DMS53 treated with DMSO at 0.1 percent for 48 hours (cell line): ENCODE data around the gene KRTAP10-5.
"Not testable (repeated sequence)": the region's sequence is repeated elsewhere in the genome, so short reads cannot be mapped to it uniquely, and the experiment has no call there.

Source experiments
- DNase-seq: peaks from one replicate; lab custom pipeline; 2025; ENCODE audit not compliant: unreplicated experiment; lab: John Stamatoyannopoulos, UW

The KRTAP10-5 gene

GRCh38 chr21:44550285-44550684 is 30.1 kb downstream of the KRTAP10-5 start:
- not testable (repeated sequence) for DNase-seq

- DNase-seq: no peak
These were observed 30.7 kb downstream of the KRTAP10-5 start for GRCh38 chr21:44549525-44550211.

- DNase-seq: no peak
These were observed 31.5 kb downstream of the KRTAP10-5 start for GRCh38 chr21:44548922-44549321.

GRCh38 chr21:44548381-44548780 is 32.0 kb downstream of the KRTAP10-5 start:
- DNase-seq: no peak

GRCh38 chr21:44547656-44548331 is 32.6 kb downstream of the KRTAP10-5 start:
- no peak for DNase-seq

GRCh38 chr21:44544566-44544965 is 35.8 kb downstream of the KRTAP10-5 start:
- DNase-seq: no peak

- DNase-seq: no peak
These were observed 37.7 kb downstream of the KRTAP10-5 start for GRCh38 chr21:44542716-44543115.

GRCh38 chr21:44540741-44541288 is 39.6 kb downstream of the KRTAP10-5 start:
- no peak for DNase-seq

- no peak for DNase-seq
These were observed 40.3 kb downstream of the KRTAP10-5 start, which contains the start of gene KRTAP10-1 for GRCh38 chr21:44539991-44540666. KRTAP10-1 (minus strand) TSS chr21:44540195; CDS start chr21:44540150, 45 bp downstream.

- no peak for DNase-seq
These were observed 41.4 kb downstream of the KRTAP10-5 start for GRCh38 chr21:44539046-44539445.

GRCh38 chr21:44537930-44538911 is 42.2 kb downstream of the KRTAP10-5 start:
- no peak for DNase-seq

GRCh38 chr21:44535963-44536362 is 44.4 kb downstream of the KRTAP10-5 start:
- DNase-seq: no peak

- no peak for DNase-seq
These were observed 45.7 kb downstream of the KRTAP10-5 start for GRCh38 chr21:44534688-44535087.

GRCh38 chr21:44533891-44534627 is 46.3 kb downstream of the KRTAP10-5 start:
- no peak for DNase-seq

GRCh38 chr21:44533121-44533890 is 47.1 kb downstream of the KRTAP10-5 start:
- no peak for DNase-seq

- no peak for DNase-seq
These were observed 47.7 kb downstream of the KRTAP10-5 start for GRCh38 chr21:44532712-44533111.

GRCh38 chr21:44531606-44532564 is 48.5 kb downstream of the KRTAP10-5 start:
- DNase-seq: no peak
